Measurements from ENCODE around the gene TRPM7. TPM values are rescaled to one million over a fixed set of nuclear protein-coding genes. Genes with fewer than 3 reads are reported as not detected.
"Not testable (repeated sequence)": the region's sequence is repeated elsewhere in the genome, so short reads cannot be mapped to it uniquely, and the experiment has no call there.

TRPM7 gene
- total and polyA plus RNA-seq, 7 donors = 3.7 to 53.7 (median 32.2) TPM

DNA sequence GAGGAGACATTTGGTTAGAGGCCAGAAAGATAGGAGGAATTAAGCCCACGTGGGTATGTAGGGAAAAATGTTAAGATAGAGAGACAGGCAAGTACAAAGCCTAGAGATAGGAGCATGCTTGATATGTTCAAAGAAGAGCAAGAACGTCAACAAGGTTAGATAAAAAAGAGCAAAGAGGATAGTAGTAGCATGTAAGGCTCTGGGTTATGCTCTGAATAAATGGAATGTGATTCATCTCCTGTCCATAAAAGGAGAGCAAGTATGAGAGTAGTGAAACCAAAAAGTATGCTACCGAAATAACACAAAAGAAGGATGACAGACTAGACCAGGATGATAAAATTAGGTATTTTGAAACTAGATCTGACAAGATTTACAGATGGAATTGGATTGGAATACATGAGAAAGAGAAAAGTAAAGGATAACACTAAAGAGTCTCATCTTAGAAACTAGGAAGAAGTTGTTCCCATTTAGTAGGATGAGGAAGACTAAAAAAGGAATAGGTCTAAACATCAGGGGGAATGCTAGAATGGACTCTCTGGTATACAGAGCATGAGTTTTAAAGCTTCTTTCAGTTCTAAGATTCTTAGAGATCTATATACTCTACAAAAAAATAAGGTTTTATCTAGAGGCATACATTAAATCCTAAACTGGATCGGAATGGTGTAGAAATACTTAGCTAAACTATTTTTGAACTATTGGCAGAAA is 59.1 kb downstream of the TRPM7 start:
- intact Hi-C loops (cut with DNase I) = no loop called here
- Histone ChIP-seq H3K36me3 (peaks cover 7 to 56% (median 11%) of the 10 kb centered on the region in 4 donors), H3K4me1 (peaks cover 0 to 22% (median 6%) of the 10 kb centered on the region in 4 donors), H3K4me3 (peak overlapping the region in 1 of 4 donors; percentile 21), H3K27me3 (no peaks in the 10 kb centered on the region), H3K9me3 (no peaks in the 10 kb centered on the region), H3K27ac (peak overlapping the region; percentile 24 to 63 (median 56))
- TF ChIP-seq POLR2AphosphoS5 (IDR thresholded peaks at IDR 0.05) (no peak), EP300 (IDR thresholded peaks at IDR 0.05) (no peak), POLR2A (IDR thresholded peaks at IDR 0.05) (no peak)
- TF ChIP-seq, protein P1, sequence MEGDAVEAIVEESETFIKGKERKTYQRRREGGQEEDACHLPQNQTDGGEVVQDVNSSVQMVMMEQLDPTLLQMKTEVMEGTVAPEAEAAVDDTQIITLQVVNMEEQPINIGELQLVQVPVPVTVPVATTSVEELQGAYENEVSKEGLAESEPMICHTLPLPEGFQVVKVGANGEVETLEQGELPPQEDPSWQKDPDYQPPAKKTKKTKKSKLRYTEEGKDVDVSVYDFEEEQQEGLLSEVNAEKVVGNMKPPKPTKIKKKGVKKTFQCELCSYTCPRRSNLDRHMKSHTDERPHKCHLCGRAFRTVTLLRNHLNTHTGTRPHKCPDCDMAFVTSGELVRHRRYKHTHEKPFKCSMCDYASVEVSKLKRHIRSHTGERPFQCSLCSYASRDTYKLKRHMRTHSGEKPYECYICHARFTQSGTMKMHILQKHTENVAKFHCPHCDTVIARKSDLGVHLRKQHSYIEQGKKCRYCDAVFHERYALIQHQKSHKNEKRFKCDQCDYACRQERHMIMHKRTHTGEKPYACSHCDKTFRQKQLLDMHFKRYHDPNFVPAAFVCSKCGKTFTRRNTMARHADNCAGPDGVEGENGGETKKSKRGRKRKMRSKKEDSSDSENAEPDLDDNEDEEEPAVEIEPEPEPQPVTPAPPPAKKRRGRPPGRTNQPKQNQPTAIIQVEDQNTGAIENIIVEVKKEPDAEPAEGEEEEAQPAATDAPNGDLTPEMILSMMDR (IDR thresholded peaks at IDR 0.05) = no peak
- DNase-seq = no peak
- WGBS, 2 donors = 74 to 83% methylated on average over 4 of the region's 4 CpGs

DNA sequence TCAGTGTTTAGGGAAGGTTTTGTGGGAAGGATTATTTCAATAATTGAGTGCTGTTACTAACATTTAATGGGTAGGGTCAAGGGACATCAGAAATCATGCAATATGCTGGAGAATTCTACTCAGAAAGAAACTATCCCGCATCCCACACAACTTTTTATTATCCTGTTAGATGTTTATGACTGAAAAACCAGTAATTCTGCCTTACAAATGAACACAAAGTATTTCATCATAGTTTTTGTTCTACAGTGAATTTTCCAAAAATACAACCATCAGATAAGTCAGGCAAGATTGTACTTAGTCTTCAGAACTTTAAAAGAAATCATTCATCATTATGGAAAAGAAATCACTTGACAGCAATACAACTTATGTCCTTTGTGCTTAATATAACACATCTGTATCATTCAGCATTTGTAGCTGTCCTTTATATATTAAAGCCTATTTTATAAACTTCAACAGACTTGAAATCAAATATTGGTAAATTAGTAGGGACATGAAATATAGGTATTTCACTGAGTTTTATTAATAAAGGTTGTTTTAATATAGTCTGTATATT is 61.9 kb downstream of the TRPM7 start:
- peaks cover 0 to 22% (median 6%) of the 10 kb centered on the region in 4 donors for H3K4me1 ChIP-seq
- intact Hi-C loops (cut with DNase I) = no loop called here
- H3K27me3 ChIP-seq = no peaks in the 10 kb centered on the region
- no peak for TF ChIP-seq EP300 (IDR thresholded peaks at IDR 0.05)
- TF ChIP-seq, protein P1 (IDR thresholded peaks at IDR 0.05) = no peak
- TF ChIP-seq POLR2A (IDR thresholded peaks at IDR 0.05) = no peak
- TF ChIP-seq POLR2AphosphoS5 (IDR thresholded peaks at IDR 0.05) = no peak
- H3K36me3 ChIP-seq = peaks cover 0 to 49% (median 6%) of the 10 kb centered on the region in 4 donors
- H3K9me3 ChIP-seq = no peaks in the 10 kb centered on the region
- H3K27ac ChIP-seq = no peak overlapping the region
- DNase-seq = no peak
- 57 to 77% methylated on average over 1 of the region's 1 CpG for WGBS, 2 donors
- no peak overlapping the region for H3K4me3 ChIP-seq

DNA sequence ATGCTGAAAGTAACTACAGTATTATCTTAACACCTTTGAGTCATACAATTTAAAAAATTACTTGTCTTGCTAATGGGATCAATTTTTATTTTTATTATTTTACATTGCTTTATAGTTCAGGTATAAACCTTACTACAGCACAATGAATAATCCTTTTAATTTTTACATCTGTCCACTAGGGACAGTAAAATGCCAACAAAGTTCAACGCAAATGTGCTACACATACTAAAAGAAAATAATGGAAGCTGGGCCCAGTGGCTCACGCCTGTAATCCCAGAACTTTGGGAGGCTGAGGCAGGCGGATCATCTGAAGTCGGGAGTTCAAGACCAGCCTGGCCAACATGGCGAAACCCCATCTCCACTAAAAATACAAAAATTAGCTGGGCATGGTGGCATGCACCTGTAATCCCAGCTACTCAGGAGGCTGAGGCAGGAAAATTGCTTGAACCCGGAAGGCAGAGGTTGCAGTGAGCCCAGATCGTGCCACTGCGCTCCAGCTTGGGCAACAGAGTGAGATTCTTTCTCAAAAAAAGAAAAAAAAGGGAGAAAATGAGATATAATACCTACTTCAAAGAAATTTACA is 64.1 kb downstream of the TRPM7 start:
- 86% methylated on average over 8 of the region's 8 CpGs for WGBS, 2 donors
- peaks cover 0 to 15% (median 2%) of the 10 kb centered on the region in 4 donors for H3K4me1 ChIP-seq
- H3K27me3 ChIP-seq; intact Hi-C loops (cut with DNase I); H3K9me3 ChIP-seq; H3K4me3 ChIP-seq; DNase-seq; H3K27ac ChIP-seq: not testable (repeated sequence)
- H3K36me3 ChIP-seq = peaks cover 0 to 50% (median 8%) of the 10 kb centered on the region in 4 donors
- TF ChIP-seq, protein P1 (IDR thresholded peaks at IDR 0.05) = peak in 2 of 4 experiments; percentile 5 to 30

DNA sequence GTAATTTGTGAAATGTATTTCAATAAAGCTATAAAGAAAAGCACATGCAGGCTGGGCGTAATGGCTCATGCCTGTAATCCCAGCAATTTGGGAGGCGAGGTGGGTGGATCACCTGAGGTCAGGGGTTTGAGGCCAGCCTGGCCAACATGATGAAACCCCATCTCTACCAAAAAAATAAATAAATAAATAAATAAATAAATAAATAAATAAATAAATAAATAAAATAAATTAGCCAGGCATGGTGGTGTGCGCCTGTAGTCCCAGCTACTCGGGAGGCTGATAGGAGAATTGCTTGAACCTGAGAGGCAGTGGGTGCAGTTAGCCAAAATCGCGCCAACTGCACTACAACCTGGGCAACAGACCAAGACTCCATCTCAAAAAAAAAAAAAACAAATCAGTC is 69.6 kb downstream of the TRPM7 start:
- H3K4me1 ChIP-seq; H3K9me3 ChIP-seq; H3K4me3 ChIP-seq; DNase-seq; H3K27me3 ChIP-seq; H3K27ac ChIP-seq; intact Hi-C loops (cut with DNase I): not testable (repeated sequence)
- 93 to 98% methylated on average over 6 of the region's 6 CpGs for WGBS, 2 donors
- H3K36me3 ChIP-seq = peaks cover 0 to 73% (median 14%) of the 10 kb centered on the region in 4 donors

DNA sequence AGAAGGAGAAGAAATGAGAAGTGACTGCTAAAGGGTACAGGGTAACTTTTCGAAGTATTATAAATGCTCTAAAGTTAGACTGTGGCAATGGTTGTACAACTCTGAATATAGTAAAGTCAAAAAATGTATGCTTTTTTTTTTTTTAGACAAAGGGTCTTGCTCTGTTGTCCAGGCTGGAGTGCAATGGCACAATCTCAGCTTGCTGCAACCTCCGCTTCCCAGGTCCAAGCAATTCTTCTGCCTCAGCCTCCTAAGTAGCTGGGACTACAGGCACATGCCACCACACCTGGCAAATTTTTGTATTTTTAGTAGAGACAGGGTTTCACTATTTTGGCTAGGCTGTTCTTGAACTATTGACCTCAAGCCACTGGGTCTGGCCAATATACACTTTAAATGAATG is 70.0 kb downstream of the TRPM7 start:
- H3K27me3 ChIP-seq; H3K4me3 ChIP-seq; DNase-seq; H3K4me1 ChIP-seq; H3K27ac ChIP-seq; intact Hi-C loops (cut with DNase I); H3K9me3 ChIP-seq: not testable (repeated sequence)
- WGBS, 2 donors = 99% methylated on average over 2 of the region's 2 CpGs
- peaks cover 0 to 73% (median 12%) of the 10 kb centered on the region in 4 donors for H3K36me3 ChIP-seq
